NOMO-1 (cell line): Measurements from ENCODE around the gene PLXNA2.

Source experiments
- DNase-seq, 2 experiments: peaks; one replicate each; lab custom pipeline; 2025; ENCODE audit not compliant: unreplicated experiment in 2 of 2; lab: John Stamatoyannopoulos, UW

The PLXNA2 gene

GRCh38 chr1:208225954-208226937 lies 17.9 kb downstream of the PLXNA2 start:
- no peak for DNase-seq

GRCh38 chr1:208224192-208224713 lies 19.9 kb downstream of the PLXNA2 start:
- no peak for DNase-seq

GRCh38 chr1:208223136-208223535 lies 21.0 kb downstream of the PLXNA2 start:
- no peak for DNase-seq

- no peak for DNase-seq
Observed at GRCh38 chr1:208222376-208223126, 21.6 kb downstream of the PLXNA2 start.

GRCh38 chr1:208221291-208221622 lies 22.9 kb downstream of the PLXNA2 start:
- DNase-seq: no peak

- DNase-seq: peak; percentile 21 to 49
Observed at GRCh38 chr1:208219659-208220282, 24.4 kb downstream of the PLXNA2 start.

GRCh38 chr1:208219098-208219658 lies 25.0 kb downstream of the PLXNA2 start:
- DNase-seq: no peak

- no peak for DNase-seq
Observed at GRCh38 chr1:208218237-208219097, 25.7 kb downstream of the PLXNA2 start.

- DNase-seq: peak in 1 of 2 experiments; percentile 3
Observed at GRCh38 chr1:208217781-208218180, 26.4 kb downstream of the PLXNA2 start.

GRCh38 chr1:208216806-208217205 lies 27.4 kb downstream of the PLXNA2 start:
- DNase-seq: no peak

- no peak for DNase-seq
Observed at GRCh38 chr1:208216062-208216461, 28.1 kb downstream of the PLXNA2 start.

GRCh38 chr1:208215393-208215792 lies 28.8 kb downstream of the PLXNA2 start:
- no peak for DNase-seq

GRCh38 chr1:208213786-208214185 lies 30.4 kb downstream of the PLXNA2 start:
- DNase-seq: peak; percentile 68 to 88

GRCh38 chr1:208212893-208213292 lies 31.3 kb downstream of the PLXNA2 start:
- DNase-seq: no peak

- no peak for DNase-seq
Observed at GRCh38 chr1:208211921-208212843, 32.0 kb downstream of the PLXNA2 start.

GRCh38 chr1:208209896-208210589 lies 34.1 kb downstream of the PLXNA2 start:
- no peak for DNase-seq

GRCh38 chr1:208209286-208209685 lies 34.9 kb downstream of the PLXNA2 start:
- no peak for DNase-seq

GRCh38 chr1:208208132-208208487 lies 36.1 kb downstream of the PLXNA2 start:
- DNase-seq: no peak
